HG03439 (cell line): ENCODE results near the gene CMSS1.

ENCODE experiments used
- ATAC-seq: cut with Tn5 transposase; IDR thresholded peaks from one replicate; pipeline ENCODE4 v1.9.1; 2021; ENCODE audit warnings: mild to moderate bottlenecking, moderate library complexity; ENCODE audit not compliant: unreplicated experiment

CMSS1 gene

DNA sequence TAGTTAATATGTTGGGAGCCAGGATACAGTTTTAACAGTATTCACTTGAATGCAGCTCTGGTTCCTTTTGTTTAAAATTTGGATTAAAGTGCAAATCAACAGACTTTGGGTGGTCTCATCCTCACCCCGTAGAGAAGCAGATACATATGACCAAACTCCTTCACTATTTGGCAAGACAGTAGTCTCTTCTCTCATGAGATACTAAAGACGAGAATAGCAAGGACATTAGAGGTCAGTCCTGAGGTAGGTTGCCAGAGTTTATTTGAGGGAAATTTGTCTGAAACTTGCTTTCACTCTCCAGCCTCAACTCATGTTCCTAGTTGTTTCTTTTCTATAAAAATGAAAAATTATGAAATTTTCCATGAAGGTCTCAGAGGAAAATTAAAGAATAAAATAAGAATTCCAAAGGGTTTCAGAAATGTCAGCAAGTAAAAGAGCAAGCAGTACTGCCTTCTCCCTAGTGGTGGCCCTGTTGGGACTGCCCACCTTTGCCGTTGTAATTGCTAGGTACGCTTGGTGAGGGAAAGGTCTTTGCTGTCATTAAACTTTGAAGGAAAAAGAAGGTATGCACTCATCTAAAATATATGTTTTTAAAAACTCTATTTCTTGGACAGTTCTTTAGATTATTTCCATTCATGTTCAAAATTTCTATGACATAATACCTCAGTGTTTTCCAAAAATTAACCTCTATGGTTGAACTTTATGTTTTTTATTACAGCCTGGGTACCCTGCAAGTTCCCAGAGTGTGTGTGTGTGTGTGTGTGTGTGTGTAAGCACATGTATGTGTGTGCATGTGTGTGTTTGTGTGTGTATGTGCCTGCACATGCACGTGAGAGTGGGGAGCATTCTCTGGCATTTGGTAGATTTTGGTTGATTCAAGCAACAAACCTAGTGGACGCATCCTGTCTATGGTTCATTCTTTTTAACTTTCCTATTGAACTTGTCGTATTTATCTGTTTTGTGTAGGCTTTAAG lies 111.4 kb downstream of the CMSS1 start:
- no peak for ATAC-seq

DNA sequence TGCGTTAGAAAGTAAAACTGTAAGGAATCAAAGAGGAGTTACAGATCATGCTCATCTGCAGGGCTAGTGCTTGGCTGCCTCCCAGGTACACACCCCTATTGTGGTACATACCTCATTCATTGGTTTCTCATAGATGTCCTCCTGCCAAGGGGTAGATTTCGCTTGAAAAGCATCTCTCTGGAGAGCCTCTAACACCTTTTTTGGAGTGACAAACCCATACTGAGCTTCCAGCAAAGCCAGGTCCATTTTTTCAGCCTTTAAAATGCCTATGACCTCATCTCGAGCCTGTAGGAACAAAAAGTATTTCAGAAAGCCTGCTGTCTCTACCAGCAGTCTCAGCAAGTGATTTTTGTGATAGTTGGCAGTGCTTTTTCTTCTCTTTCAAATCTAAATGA lies 112.1 kb downstream of the CMSS1 start:
- no peak for ATAC-seq

DNA sequence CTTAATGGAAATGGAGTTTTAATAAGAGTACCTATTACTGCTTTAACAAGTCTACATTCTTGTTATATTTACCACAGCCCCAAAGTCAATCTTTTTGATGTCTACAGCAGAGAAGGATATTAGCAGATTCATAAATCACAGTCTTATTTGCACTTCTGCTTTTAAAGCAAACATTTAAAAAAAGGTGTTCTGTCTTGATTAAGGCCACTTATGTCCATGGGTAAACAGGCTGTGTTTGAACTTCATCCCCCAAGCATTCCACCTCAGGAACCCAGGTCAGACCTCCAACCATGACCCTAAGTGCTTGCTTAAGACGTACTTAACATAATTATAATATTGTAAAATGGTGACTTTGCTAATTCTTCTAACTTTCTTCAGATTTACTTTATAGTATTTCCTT lies 113.4 kb downstream of the CMSS1 start:
- no peak for ATAC-seq

DNA sequence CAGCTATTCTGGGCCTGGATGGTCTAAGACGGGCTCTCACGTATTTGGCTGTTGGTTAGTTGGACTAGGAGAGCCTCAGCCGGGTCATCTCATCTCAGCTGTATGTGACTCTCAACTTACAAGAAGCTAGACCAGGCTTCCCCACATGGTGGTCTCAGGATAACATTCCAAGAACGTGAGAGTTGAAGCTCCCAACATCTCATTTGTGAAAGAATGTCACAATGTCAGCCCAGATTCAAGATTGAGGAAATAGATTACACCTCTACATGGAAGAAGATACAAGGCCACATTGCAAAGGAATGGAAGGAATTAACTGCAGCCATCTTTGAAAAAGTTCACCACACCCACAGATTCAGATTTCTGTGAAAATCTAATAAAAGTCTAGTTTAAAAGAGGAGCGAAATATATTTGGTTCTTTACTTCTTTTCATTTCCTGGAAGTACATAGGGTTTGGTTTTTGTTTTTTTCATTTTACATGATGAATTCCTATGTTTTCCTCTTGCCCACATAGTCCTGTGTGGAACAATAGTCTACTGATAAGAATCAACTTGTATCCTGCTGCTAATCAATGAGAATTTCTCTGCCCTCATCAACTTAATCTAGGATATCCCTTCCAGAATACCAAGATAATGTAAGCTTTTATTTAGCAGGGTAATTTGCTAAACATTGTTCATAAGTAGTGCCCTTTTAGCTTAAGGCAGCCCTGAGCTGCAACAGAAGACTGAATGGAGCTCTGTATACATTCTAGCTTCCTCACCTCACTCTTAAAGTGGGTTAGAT lies 116.5 kb downstream of the CMSS1 start:
- no peak for ATAC-seq

DNA sequence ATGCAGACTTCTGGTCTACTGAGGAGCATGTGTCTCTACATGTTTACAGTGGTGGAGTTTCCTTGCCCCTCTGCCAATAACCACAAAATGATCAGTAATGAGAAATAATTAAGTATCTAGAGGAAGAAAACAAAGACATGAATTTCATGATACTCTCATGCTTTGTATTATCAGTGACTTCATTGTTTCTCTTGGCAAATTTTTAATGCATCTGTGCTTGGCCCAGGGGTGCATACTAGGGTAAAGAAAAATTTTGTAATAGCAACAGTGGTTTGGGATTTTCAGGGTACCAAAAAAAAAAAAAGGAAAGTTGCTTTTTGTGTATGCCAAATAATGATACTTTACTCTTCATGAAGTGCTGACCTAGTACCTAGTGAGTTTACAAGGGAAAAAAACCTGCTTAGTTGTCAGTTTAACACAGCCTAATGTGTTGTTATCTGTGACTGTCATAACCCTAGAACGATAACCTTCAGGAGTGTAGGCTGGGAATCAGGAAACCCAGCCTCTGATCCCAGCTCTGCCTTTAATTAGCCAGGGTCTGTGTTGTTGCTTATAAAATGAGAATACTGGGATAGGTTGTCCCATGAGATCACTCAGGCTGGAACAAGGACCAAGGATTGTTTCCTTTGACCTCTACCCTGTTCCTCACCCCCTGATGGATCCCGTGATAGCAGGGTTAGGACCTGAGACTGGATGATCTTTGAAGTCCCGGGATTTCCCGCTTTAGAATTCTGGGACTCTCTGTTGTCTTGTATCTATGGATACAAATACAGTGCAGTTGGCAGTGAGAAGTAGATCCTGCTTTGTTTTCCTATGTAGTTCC lies 117.5 kb downstream of the CMSS1 start:
- ATAC-seq = no peak

DNA sequence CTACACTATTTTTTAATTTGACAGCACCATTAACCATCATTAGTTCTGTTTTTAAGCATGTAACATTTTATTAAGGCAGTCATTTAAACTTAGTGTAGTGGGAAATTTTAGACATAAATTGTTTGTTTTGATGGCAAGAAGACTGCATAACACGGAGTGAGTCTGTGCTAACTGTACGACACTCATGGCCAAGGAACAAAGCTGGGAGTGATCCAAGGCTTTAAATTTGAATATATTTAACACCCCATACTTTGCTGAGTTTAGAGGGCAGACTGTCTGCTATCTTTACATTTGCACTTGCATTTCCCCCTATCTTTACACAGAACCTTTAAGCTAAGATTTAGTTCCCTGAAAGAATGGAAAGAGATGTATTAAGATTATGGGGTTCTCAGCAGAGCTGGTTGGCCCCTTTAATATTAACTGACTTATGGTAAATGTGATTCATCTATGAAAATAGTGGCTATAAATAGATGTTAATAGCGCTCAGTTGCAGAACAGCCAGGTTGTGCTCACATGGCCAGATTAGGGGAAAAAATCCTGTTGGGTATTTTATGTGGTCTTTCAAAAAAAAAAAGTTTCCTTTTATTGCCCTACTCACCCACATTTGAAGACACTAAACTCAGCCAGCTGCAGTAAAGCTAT lies 120.7 kb downstream of the CMSS1 start:
- no peak for ATAC-seq

DNA sequence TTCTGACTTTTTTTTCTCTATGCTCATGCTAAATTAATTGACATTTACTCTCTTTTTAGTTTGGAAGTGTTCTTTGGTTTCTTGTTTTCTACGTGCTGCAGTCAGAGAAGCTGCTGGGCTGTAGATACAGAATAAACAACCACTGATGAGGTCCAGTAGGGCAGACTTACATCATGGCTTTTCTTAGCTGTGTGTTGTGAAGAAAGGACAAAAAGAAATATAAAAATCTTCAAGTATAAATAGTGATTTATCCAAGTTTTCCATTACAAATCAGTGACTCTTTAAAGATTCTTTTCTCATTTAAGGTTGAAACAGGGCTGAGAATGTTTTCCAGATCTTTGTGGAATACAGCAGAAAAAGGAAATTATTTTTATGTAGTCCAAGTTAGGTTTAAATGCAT lies 122.2 kb downstream of the CMSS1 start:
- ATAC-seq = no peak

DNA sequence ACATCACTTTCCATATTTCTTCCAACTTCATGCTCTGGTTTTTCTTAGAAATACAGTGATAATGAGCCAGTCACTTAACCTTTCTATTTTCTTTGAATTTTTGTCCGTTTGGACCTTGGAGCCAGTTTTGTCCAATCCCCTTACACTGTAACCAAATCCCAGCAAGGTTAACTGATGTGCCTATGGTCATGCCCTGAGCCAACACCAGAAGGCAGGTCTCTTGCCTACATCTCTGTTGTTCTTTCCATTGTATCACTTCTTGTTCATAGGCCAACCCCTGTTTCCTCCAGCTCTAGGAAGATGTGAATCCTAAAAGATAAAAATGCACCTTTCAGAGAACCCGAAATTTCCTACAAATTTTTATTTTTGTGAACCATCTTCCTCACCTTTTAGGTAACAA lies 122.7 kb downstream of the CMSS1 start:
- ATAC-seq = no peak

DNA sequence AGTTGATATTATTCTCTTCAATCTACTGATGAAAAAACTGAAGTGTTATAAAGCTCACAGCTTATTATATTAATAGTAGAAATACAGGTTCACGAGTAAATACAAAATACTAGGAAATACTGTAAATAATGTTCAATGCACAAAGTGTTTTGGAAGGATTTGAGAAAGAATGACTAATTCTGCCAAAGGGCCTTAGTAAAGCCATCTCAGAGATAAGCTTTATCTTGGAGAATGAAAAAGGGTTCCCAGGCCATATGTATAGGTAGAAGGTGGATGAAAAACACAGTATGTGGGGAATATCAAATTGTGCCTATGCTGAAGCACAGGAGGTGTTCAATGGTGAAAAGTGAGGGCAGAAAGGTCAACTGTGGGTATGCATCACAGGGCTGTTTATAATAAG lies 123.5 kb downstream of the CMSS1 start:
- ATAC-seq = no peak

DNA sequence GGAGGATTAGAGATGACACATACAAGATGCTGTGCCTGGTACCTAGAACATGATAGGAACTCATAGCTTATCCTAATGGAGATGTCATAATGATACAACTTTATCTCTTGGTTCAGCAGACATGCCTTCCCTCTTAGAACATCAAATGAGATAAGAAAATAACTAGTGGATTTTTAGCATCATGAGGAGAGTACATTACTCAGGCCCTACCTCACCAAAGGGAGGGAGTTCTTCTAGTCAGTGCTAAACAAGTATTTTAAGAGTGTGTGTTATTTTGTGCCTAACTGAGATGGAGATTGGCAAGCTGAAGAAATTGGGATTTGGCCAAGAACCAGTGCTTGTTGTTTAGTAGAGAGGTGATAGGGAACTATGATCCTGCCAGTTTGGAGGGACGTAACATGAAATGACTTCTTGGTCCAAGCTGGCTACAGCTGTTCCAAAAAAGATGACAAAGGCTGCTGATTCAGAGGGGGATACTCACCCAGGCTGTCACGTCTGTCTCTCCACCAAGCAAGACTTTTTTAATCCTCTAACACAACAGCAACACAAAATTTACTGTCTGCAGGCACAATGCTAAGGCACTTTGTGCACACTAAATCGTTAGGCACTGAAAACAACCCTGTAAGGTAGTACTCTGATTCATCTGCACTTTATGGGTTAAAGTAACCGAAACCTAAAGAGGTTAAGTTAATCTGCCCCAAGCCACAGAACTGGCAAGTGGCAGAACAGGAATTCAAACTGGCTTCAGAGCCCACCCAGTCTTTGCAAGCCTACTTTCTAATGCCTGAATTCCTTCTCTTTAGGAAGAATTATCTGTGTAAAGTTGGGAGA lies 126.5 kb downstream of the CMSS1 start:
- ATAC-seq = no peak

DNA sequence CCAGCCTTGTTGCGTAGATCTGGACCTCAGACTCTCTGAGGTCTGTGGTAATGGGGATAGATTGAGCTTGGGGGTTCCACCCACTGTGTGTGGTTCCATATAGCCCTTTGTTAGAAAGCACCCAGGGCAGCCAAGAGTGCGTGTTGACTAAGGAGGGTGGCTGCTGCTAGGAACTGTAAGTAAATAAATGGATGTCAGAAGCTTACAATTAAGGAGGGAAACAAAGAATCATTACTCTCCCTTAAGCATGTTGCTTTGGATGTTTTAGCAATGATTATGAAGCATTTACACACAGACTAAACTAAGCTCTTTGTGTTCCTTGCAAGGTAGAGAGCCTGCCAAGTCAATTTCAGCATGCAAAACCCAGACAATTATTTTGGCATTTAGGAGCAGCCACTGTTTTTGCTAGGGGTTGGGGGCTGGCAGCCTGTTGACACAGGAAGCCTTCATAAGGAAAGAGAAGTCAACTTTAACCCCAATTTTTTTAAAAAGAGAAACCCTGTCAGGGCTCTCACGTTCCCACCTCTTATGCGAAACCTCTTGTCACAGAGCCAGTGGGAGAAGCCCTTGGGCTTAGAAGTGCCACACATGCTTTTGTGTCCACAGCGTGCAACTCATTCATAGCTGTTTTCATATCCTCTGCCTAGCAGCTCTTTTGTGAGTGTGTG lies 127.8 kb downstream of the CMSS1 start:
- no peak for ATAC-seq

DNA sequence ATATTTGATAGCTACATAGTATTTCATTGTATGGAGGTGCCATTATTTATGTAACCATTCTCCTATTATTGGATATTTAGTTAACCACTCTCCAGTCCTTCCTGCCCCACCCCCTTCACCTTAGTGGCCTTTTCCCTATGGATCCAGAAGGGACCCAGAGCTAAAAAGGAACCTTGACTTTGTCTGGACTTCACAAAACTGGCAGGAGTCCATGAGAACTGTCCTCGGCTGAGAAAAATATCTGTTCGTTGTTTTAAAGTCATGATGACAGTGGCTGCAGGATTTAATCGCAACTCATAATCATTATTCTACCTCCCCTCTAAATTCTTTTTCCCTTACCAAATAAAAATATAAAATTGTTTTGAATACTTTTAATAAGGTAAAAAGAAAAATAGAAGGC lies 129.7 kb downstream of the CMSS1 start:
- ATAC-seq = no peak

DNA sequence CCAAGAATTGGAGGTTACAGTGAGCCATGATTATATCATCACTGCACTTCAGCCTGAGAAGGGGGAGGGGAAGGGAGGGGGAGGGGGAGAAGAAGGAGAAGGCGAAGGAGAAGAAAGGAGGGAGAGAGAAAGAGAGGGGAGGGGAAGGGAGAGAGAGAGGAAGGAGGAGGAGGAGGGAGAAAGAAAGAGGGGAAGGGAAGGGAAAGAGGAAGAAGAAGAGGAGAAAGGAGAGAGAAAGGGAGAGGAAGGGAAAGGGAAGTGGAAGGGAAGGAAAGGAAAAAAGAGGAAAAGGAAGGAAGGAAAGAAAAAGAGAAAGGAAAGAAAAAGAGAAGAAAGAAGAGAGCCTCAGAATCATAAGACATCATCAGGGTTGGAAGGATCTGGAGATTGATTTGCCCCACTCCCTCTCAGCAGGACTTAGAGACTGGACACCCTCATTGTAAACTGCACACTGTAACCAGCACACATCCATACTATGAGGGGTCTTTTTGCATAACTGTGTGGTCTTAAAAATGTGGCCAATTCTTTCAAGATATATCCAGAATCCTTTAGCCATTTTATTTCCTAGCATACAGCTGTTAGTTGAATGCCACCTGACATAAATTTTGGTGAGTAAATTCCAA lies 130.9 kb downstream of the CMSS1 start:
- no peak for ATAC-seq

DNA sequence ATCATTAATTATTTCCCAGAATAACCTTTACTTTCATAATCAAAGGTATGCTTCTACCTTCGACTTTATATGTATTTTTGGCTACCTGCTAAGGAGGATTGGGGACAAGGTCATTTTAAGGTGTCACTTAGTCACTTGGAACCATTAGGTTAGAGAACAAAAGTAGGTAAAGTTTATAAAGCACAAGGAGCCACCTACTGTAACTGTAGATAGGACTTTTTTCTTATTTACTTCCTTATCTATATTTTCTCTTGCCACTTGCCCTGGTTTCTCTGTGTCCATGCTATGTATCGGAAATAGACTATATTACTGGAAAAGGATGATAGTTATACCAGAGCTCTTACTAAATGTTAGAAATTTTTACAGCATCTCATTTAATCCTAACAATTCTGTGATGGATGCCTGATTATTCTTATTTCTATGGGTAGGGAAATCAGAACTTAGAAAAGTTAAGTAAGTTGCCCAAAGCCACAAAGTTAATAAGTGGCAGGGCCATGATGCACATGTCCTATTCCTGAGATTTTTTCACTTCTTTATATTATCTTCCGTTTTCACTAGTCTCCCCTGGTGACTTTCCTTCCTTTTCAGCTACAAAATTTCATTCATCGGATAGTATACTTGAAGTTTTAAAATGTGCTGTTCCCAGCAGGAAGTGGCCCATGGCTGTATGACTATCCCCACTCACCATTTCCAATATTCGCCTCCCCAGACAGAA lies 132.5 kb downstream of the CMSS1 start:
- no peak for ATAC-seq

DNA sequence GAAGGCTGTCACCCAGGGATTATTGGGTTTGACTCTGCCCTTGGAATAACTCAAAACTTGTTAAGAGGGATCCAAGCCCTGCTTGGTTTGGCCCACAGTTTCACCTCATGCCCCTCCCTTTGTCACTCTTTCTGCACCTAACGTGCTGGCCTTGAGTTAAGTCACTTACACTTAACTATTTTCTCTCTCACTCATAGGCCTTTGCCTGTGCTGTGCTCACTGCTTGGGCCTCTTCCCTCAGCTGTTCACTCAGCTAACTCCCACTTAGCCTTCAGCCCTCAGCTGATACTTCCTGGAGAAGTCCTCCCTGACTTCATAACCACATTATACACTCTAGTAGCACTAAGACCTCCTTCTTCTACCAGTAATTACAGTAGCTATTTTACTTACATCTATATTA lies 133.3 kb downstream of the CMSS1 start:
- ATAC-seq = no peak

DNA sequence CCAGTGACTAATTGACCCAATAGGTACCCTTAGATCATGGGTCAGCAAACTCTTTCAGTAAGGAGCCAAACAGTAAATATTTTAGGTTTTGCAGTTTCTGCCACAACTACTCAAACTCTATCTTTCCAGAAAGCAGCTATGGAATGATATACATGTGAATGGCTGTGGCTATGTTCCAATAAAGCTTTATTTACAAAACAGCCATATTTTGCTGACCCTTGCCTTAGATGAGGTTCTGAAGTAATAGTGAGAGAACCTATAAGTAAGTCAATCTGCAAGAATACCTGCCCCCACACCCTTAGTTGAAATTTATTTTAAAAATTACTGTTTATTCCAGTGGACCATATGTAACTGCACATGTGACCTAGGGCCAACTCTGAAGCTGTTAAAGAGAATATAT lies 134.0 kb downstream of the CMSS1 start:
- no peak for ATAC-seq

DNA sequence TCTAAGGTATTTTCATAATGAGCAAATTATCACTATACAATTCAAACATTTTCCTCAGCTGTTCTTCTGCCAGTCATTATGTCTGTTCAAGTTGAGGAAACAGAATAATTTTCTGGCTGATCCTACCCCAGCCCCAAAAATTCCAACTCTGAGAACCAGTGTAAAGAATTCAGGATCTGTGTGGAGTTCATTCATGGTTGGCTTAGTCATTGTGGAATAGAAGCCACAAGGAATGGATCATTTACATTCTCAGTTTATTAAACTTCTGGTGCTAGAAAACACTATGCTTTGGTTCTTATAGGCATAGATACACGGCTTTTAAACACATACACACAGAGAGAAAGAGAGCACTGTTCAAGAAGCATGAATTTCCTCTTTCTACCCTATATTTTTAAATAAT lies 134.6 kb downstream of the CMSS1 start:
- ATAC-seq = no peak

DNA sequence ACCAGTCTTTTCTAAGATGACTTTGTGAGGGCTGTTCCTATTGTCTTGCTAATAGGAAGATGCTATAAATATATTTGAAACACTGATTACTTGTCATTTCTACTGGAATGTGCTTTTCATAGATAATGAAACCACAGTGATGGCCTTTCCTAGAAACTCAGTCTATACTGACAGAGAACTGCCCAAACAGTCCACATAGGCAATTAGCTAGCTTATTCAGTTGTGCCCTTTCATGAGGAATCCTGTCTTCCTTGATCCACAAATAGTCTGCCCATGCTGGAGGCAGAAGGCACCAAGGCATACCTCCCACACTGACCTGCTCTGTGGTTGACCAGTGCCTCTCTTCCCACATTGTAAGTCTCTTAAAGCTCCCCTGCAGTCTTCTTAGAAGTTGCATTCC lies 135.9 kb downstream of the CMSS1 start:
- ATAC-seq = no peak
